MM.1S (cell line): ENCODE measurements around the gene TPPP2.

Source experiments
- CTCF ChIP-seq: fragments of 300-600 bp; sonication (generic); IDR thresholded peaks from 2 replicates; pipeline ENCODE4 v1.5.1; 2016; ENCODE audit warnings: antibody characterized with exemption, low read length, mixed read lengths
- EZH2 ChIP-seq: fragments of 300-600 bp; sonication (generic); optimal IDR thresholded peaks from 2 replicates; pipeline ENCODE3; 2017; ENCODE audit warnings: low read depth, mild to moderate bottlenecking, antibody characterized with exemption, low read length, mixed read lengths

- TF ChIP-seq CTCF (peak; percentile 70), EZH2 (no peak)
Measured at GRCh38 chr14:21014761-21015190, 15.2 kb upstream of the TPPP2 start.
